GM18511 (cell line): Measurements from ENCODE around the gene TSGA10.
"Not testable (repeated sequence)": the region's sequence is repeated elsewhere in the genome, so short reads cannot be mapped to it uniquely, and the experiment has no call there.

Source experiments
- ATAC-seq: cut with Tn5 transposase; IDR thresholded peaks from one replicate; pipeline ENCODE4 v1.9.1; 2021; ENCODE audit warnings: mild to moderate bottlenecking, moderate library complexity; ENCODE audit not compliant: unreplicated experiment

The TSGA10 gene

DNA sequence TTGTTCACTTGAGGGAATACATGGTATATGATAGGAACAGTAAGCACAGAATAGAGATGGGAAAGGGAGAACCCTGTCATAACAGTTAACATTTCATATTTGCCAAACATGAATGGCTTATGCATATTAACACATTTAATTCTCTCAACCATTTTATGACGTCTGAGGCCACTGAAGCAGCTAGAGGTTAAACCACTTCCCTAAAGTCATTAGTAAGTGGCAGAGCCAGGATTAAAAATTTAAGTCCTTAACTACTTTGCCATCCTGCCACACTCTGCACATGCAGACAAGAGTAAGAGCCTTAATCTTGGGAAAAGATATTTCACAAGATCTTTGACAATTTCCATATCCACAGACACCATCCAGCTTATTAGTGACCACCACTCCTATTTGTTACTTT lies 2.1 kb upstream of the TSGA10 start:
- ATAC-seq, result no peak

DNA sequence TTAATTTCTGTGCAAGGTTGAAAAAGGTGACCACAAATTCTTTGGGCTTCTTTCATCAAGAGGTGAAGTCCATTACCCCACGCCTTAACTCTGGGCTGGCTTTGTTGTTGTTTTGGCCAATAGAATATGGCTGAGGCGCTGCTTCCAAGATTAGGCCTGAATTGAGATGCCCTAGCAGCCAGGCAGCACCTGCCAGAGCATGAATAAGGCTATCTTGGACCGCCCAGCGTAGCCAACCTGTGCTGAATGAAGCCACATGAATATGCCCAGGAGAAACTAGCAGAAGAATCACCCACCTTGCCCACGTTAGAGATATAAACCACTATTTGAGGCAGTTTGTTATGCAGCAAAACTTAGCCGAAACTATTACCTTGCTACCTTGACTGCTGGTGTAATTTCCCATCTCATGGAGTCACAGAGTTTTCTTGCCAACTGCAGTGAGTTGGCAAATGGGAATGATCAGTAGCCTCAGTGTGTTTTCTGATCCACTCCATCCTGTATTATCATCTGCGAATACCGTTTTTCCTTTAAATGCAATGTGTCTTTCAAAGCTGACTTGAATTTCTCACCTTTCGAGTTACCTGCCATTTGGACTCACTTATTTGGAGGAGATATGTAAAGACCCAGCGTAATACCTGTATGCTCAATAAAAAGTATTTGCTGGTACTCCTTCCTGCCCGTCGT lies 679 bp downstream of the TSGA10 start:
- ATAC-seq, result no peak

- ATAC-seq, result no peak
Observed at GRCh38 chr2:99152199-99152895, 2.4 kb downstream of the TSGA10 start.

DNA sequence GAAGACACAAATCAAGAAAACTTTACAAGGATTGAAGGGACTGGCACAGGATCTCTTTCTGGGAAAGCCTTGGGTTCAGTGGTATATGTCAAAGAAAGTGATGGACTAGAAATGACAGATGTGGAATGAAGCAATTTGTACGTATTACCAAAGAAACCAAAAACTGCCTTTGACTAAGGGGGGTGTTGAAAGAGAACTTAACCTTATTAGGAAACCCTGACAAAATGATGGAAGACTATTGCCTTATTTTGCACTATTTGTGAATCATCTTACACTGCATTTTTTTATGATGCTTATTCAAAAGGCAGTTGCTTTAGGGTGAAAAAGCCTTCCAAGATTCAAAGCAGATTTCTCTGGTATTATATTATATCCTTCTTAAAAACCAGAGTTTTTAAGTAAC lies 4.0 kb downstream of the TSGA10 start:
- no peak for ATAC-seq

- ATAC-seq, result peak; percentile 89
Observed at GRCh38 chr2:99141110-99142108, 13.3 kb downstream of the TSGA10 start, which contains the start of gene C2orf15. Gene C2orf15, plus strand, starts transcription at chr2:99141707. Its CDS starts 8,852 bp downstream, at chr2:99150559.

DNA sequence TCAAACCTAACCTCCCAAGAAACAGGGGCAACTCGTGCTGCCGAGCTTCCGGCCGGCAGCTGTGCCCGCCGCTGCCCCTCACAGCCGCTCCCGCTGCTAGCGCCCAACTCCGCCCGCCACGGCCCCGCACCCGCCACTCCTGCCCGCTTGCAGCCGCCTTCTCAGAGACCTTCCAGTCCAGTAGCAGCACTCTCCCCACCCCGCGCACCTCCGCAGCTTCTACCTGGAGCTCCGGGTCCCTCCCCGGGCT lies 14.0 kb downstream of the TSGA10 start:
- peak; percentile 43 for ATAC-seq

DNA sequence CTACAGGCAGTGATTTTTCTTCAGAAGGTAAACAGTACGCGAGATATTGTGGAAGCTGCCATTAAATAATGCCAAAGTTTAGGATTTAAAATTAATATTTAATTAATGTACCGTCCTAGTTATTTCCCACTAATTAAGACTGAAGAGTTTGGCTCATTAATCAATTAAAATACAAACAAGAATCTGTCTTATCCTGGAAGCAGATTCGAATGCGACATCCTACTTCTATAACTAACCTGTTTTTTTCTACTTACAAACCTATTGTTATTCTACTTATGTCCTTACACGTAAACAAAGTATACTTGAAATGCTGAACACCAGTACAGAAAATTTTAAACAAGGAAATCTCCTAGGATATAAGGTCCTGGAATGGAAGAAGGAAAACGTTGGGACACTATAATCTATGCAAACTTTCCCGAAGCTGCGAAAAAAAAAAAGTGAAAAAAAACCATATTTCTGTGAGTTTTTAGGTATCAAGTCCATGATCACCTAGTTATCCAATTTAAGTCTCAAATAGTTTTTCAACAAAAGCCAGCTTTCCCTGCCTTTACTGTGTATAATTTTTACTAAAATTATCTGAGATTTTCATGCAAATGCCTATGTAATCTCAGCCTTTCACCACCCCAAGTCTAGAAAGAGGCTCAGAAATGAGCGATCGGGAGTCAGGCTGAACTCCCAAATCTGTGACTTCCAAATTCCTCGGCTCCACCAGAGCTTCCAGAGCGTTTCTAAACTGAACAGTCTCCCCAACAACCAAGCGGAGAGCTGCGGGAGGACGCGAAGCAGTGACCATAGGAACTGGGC lies 14.5 kb downstream of the TSGA10 start:
- ATAC-seq, result no peak

GRCh38 chr2:99139003-99139402 lies 15.7 kb downstream of the TSGA10 start:
- ATAC-seq, result no peak

GRCh38 chr2:99135044-99135556 lies 19.6 kb downstream of the TSGA10 start:
- ATAC-seq, result not testable (repeated sequence)

DNA sequence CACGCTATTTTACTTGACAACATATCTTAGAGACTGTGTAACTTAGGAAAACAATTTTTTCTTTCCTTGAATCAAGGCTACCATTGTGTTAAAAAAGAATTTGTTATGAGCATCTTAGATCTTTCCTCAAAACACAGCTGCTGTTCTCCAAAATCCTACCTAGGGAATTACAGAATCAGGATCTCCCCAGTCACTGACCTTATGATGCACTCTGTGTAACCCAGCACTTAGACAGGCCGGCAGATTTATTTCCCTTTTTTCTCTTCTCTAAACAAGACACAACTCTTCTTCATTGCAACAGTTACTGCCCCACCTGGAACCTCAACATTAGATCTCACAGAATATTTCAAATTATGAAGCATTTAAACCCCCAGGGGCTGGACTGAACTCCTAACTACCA lies 26.8 kb downstream of the TSGA10 start:
- no peak for ATAC-seq

DNA sequence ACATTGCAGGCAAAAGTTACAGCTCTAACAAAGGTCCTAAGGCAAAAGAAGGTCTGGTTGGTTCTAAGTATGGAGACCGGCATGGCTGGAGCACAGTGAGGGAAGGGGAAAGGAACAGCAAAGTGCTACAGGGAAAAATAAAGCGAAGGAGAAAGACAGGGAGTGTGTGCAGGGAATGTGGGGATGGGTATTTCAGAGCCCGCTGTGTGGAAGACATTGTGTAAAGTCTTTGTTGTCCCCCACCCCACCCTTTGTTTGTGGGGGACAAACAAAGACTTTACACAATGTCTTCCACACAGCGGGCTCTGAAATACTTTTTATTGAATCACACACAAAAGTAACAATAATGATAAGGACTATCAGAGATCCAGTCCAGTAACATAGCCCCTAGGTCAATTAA lies 42.1 kb downstream of the TSGA10 start:
- no peak for ATAC-seq

DNA sequence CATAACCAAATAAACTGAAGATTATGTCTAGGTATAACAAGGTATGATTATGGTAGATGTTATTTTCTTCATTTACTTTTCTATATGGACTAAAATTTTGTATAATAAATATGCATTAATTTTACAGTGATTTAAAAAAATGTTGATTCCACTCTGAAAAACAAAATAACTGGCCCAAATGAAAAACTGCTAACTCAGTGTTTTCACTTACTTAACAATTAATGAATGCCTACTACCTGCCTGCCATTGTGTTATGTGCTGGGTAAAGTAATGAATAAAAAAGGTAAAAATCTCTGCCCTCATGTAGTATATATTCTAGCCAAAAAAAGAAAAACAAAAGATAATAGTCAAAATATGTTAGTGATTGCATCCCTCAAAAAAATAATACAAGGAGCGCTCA lies 42.8 kb downstream of the TSGA10 start:
- ATAC-seq, result no peak

GRCh38 chr2:99111236-99111635 lies 43.5 kb downstream of the TSGA10 start:
- no peak for ATAC-seq

DNA sequence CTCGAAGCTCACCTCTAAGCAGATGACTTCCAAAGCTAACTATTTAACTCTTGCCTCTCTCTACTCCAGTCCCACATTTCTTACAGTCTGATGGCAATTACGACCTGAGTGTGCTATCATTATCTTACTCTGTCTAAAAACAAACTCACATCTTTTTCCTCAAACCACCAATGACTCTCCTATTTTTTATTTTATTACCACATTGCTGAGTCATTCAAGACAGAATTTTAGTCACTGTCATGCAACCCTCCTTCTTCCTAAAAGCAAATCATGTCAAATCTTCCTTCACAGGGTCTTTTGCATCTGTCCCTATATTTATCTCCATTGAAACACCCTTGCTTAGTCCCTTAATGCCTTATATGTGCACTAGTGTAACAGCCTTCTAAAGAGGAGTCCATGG lies 47.8 kb downstream of the TSGA10 start:
- no peak for ATAC-seq

GRCh38 chr2:99104006-99104405 lies 50.7 kb downstream of the TSGA10 start:
- no peak for ATAC-seq

GRCh38 chr2:99101697-99102096 lies 53.0 kb downstream of the TSGA10 start:
- no peak for ATAC-seq

- no peak for ATAC-seq
Observed at GRCh38 chr2:99096728-99097127, 58.0 kb downstream of the TSGA10 start.

GRCh38 chr2:99088017-99088416 lies 66.7 kb downstream of the TSGA10 start:
- no peak for ATAC-seq

DNA sequence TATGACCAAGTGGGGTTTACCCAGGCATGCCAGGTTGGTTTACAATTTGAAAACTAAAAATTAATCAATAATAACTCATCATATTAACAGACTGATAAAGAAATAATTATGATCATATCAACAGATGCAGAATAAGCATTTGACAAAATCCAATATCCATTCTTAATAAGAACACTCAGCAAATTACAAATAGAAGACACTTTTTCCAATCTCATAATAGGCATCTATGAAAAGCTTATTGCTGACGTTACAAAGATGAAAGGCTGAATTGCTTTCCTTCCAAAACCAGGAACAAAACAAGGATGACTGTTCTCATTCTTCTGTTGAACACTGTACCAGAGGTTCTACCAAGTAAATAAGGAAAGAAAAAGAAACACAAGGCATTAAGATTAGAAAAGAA lies 68.4 kb downstream of the TSGA10 start:
- no peak for ATAC-seq

GRCh38 chr2:99085421-99085820 lies 69.3 kb downstream of the TSGA10 start:
- no peak for ATAC-seq

GRCh38 chr2:99084256-99084655 lies 70.5 kb downstream of the TSGA10 start:
- ATAC-seq, result no peak
